Fibroblast of the aortic adventitia (primary cell): ENCODE results near the gene USP34. TPM values are rescaled to one million over a fixed set of nuclear protein-coding genes. Genes with fewer than 3 reads are reported as not detected.

Experiments
- DNase-seq: peaks from one replicate; pipeline ENCODE4 v3.0.0-alpha.2; 2010; ENCODE audit warnings: low read depth
- H3K4me3 ChIP-seq: 2 replicates; pipeline ENCODE4 v1.5.1; 2011; ENCODE audit warnings: low read depth, mild to moderate bottlenecking, control low read depth, low read length, moderate library complexity
- CTCF ChIP-seq: IDR thresholded peaks from 2 replicates; pipeline ENCODE4 v1.5.1; 2011; ENCODE audit warnings: mild to moderate bottlenecking, low read length, control low read depth, inconsistent platforms; ENCODE audit not compliant: insufficient read depth
- total RNA-seq: library from RNA; depleted of rRNA; stranded (reverse); fragments of >200 nt; gene quantifications from 2 replicates; pipeline ENCODE4 v1.2.3, GENCODE V29; 2012; ENCODE audit warnings: low replicate concordance

The USP34 gene
- total RNA-seq, 1 donor = 130 TPM

GRCh38 chr2:61343141-61343540 lies 127.7 kb downstream of the USP34 start:
- H3K4me3 ChIP-seq = no peak overlapping the region
- TF ChIP-seq CTCF = no peak
- DNase-seq = no peak

- no peak for TF ChIP-seq CTCF
- H3K4me3 ChIP-seq = no peak overlapping the region
- peak; percentile 48 for DNase-seq
These were observed 130.6 kb downstream of the USP34 start for GRCh38 chr2:61340242-61340641.

- TF ChIP-seq CTCF = no peak
- H3K4me3 ChIP-seq = no peak overlapping the region
- no peak for DNase-seq
These were observed 132.4 kb downstream of the USP34 start for GRCh38 chr2:61338447-61338846.

- no peak for DNase-seq
- no peak for TF ChIP-seq CTCF
- H3K4me3 ChIP-seq = no peak overlapping the region
These were observed 135.7 kb downstream of the USP34 start for GRCh38 chr2:61335187-61335586.

- H3K4me3 ChIP-seq = no peak overlapping the region
- DNase-seq = no peak
- TF ChIP-seq CTCF = no peak
These were observed 136.4 kb downstream of the USP34 start for GRCh38 chr2:61334466-61334865.

- no peak overlapping the region for H3K4me3 ChIP-seq
- TF ChIP-seq CTCF = no peak
- DNase-seq = no peak
These were observed 142.1 kb downstream of the USP34 start for GRCh38 chr2:61328707-61329251.

GRCh38 chr2:61327173-61327572 lies 143.7 kb downstream of the USP34 start:
- H3K4me3 ChIP-seq = no peak overlapping the region
- TF ChIP-seq CTCF = no peak
- no peak for DNase-seq
